Panc1 (cell line): ENCODE data around the gene LHX4. TPM values are rescaled to one million over a fixed set of nuclear protein-coding genes. Genes with fewer than 3 reads are reported as not detected.
A peak's percentile ranks its signal among the peaks of the same experiment; 100 is the strongest.

Experiments
- ATAC-seq: fragments of 200-7000 bp; cut with Tn5 transposase; 2 replicates; pipeline ENCODE4 v1.9.1; 2020; ENCODE audit warnings: mild to moderate bottlenecking, moderate library complexity
- BruUV-seq: library from RNA; stranded (reverse); fragments of 400-500 nt; replicated peaks from 2 replicates; lab custom pipeline; 2021; lab: Mats Ljungman, UMichigan
- CTCF ChIA-PET: fragments of 300-600 bp; sonication (Branson Sonifier 250); formaldehyde crosslinking; loops from one replicate; lab custom pipeline; 2022; ENCODE audit warnings: antibody characterized with exemption; lab: Charles Lee
- POLR2A ChIA-PET: fragments of 300-600 bp; sonication (Branson Sonifier 250); formaldehyde crosslinking; loops from one replicate; lab custom pipeline; 2022; ENCODE audit warnings: antibody characterized with exemption; lab: Charles Lee
- DNase-seq: peaks from one replicate; pipeline ENCODE4 v3.0.0-alpha.2; 2010; ENCODE audit warnings: low read depth, low spot score
- H3K27ac ChIP-seq: 2 replicates; pipeline ENCODE4 v1.5.1; 2011; ENCODE audit warnings: mild to moderate bottlenecking, low read length, inconsistent platforms
- H3K27me3 ChIP-seq: fragments of 200-500 bp; sonication (Bioruptor generic); 2 replicates; pipeline ENCODE4 v1.6.0; 2014; ENCODE audit warnings: low read length, inconsistent platforms; ENCODE audit not compliant: control insufficient read depth, insufficient read depth
- H3K36me3 ChIP-seq: fragments of 200-500 bp; sonication (Bioruptor generic); 2 replicates; pipeline ENCODE4 v1.5.1; 2014; ENCODE audit warnings: inconsistent platforms, mild to moderate bottlenecking, low read length, moderate library complexity; ENCODE audit not compliant: control insufficient read depth, insufficient read depth
- H3K4me1 ChIP-seq: 2 replicates; pipeline ENCODE4 v1.5.1; 2011; ENCODE audit warnings: inconsistent platforms, mild to moderate bottlenecking, low read length, moderate library complexity; ENCODE audit not compliant: control insufficient read depth, insufficient read depth
- H3K4me3 ChIP-seq, 2 experiments: 2 replicates each; pipeline ENCODE4 v1.5.1; 2011 to 2012; ENCODE audit warnings: low read depth in 2 of 2, low read length in 2 of 2, mild to moderate bottlenecking in 2 of 2, inconsistent platforms in 1 of 2, moderate library complexity in 1 of 2
- H3K9me3 ChIP-seq: fragments of 200-500 bp; sonication (Bioruptor generic); 2 replicates; pipeline ENCODE4 v1.5.1; 2014; ENCODE audit warnings: low read depth, mild to moderate bottlenecking, inconsistent platforms, low read length, moderate library complexity; ENCODE audit not compliant: control insufficient read depth, insufficient read depth
- CTCF ChIP-seq: fragments of 450-650 bp; IDR thresholded peaks from 2 replicates; pipeline ENCODE4 v1.5.1; 2017; ENCODE audit warnings: mild to moderate bottlenecking
- POLR2AphosphoS5 ChIP-seq: IDR thresholded peaks from 2 replicates; pipeline ENCODE4 v1.6.1; 2012; ENCODE audit warnings: mild to moderate bottlenecking, low read depth, low read length, moderate library complexity
- REST ChIP-seq, 2 experiments: IDR thresholded peaks; 2 replicates each; pipeline ENCODE4 v1.6.1; 2011 to 2012; ENCODE audit warnings: low read depth in 2 of 2, control low read depth in 1 of 2, low read length in 1 of 2, mild to moderate bottlenecking in 1 of 2, moderate library complexity in 1 of 2; ENCODE audit not compliant: insufficient read depth in 1 of 2
- SIN3A ChIP-seq: IDR thresholded peaks from 2 replicates; pipeline ENCODE4 v1.6.1; 2012; ENCODE audit warnings: low read depth, mild to moderate bottlenecking, low read length, moderate library complexity, borderline replicate concordance; ENCODE audit not compliant: insufficient read depth
- TCF7L2 ChIP-seq: IDR thresholded peaks from 2 replicates; pipeline ENCODE4 v1.6.1; 2011; ENCODE audit warnings: mild to moderate bottlenecking, low read depth, low read length, inconsistent platforms
- in situ Hi-C: cut with HindIII; loops from 2 replicates; pipeline ENCODE4 v1.10.0; 2016; ENCODE audit warnings: low sequenced_read_pairs, low pct_unique_long_range_greater_than_20kb
- intact Hi-C: fragments of 100-400 bp; cut with micrococcal nuclease; formaldehyde crosslinking; loops from one replicate; pipeline ENCODE4 v1.10.0; 2022; ENCODE audit not compliant: unreplicated experiment
- total RNA-seq: library from RNA; stranded (reverse); gene quantifications from one replicate; pipeline ENCODE4 v1.2.1, GENCODE V29; 2021; ENCODE audit not compliant: unreplicated experiment

LHX4 gene
- total RNA-seq, 1 experiment from 2014 or later, result 0.72 TPM

- in situ Hi-C loops, result no loop called here
- ATAC-seq (no peak), DNase-seq (no peak)
- no peaks in the 10 kb centered on the region for H3K27me3 ChIP-seq
- ChIA-PET POLR2A (no interaction called here), CTCF (no interaction called here)
- intact Hi-C loops, result loop anchor here (5.0 kb wide), 1 partner anchor 295 kb away; no protein-coding TSS in a partner anchor
- no peaks in the 10 kb centered on the region for H3K36me3 ChIP-seq
- no peaks in the 10 kb centered on the region for H3K9me3 ChIP-seq
- TF ChIP-seq REST (IDR thresholded peaks at IDR 0.05; ENCODE audit: insufficient read depth in 1 of 2, low read depth in 2 of 2, low read length in 1 of 2) (no peak), SIN3A (no peak), TCF7L2 (no peak), POLR2AphosphoS5 (no peak)
- no peak overlapping the region for H3K27ac ChIP-seq
- no peaks in the 10 kb centered on the region for H3K4me1 ChIP-seq
- BruUV-seq, result no TSS peak
- H3K4me3 ChIP-seq, result no peak overlapping the region
Observed at GRCh38 chr1:180186831-180187230, 43.2 kb upstream of the LHX4 start.

- DNase-seq (no peak), ATAC-seq (0 out of 2 replicates have a peak, but pooled peaks have one; percentile 9)
- intact Hi-C loops (loop anchor here (1.0 to 5.0 kb wide), 2 partner anchors 229 to 295 kb away; no protein-coding TSS in a partner anchor), in situ Hi-C loops (no loop called here)
- H3K4me3 ChIP-seq, result no peak overlapping the region
- no peaks in the 10 kb centered on the region for H3K4me1 ChIP-seq
- H3K9me3 ChIP-seq, result no peaks in the 10 kb centered on the region
- POLR2A ChIA-PET, result no interaction called here
- CTCF ChIA-PET, result interaction anchor here (0.7 to 1.5 kb wide), 4 partner anchors 8 to 373 kb away, joined by 3 to 14 read pairs (median 4); no protein-coding TSS in a partner anchor
- no peaks in the 10 kb centered on the region for H3K36me3 ChIP-seq
- no peak overlapping the region for H3K27ac ChIP-seq
- no TSS peak for BruUV-seq
- TF ChIP-seq POLR2AphosphoS5 (no peak), REST (IDR thresholded peaks at IDR 0.05; ENCODE audit: insufficient read depth in 1 of 2, low read depth in 2 of 2, low read length in 1 of 2) (no peak), CTCF (no peak), TCF7L2 (no peak), SIN3A (no peak)
- no peaks in the 10 kb centered on the region for H3K27me3 ChIP-seq
Observed at GRCh38 chr1:180187626-180188025, 42.4 kb upstream of the LHX4 start.
